Stimulated activated CD8-positive, alpha-beta memory T cell treated with anti-CD3 and anti-CD28 coated beads, Interleukin-4, amount 100 ng/mL, for 1 hour (primary cell): ENCODE data around the gene YPEL5.
"Not testable (repeated sequence)": the region's sequence is repeated elsewhere in the genome, so short reads cannot be mapped to it uniquely, and the experiment has no call there.

Experiments
- DNase-seq, 2 donors: peaks; one replicate each; pipeline ENCODE4 v3.0.0-alpha.2; 2020; ENCODE audit warnings: low read depth in 2 of 2, low spot score in 1 of 2

Gene YPEL5

DNA sequence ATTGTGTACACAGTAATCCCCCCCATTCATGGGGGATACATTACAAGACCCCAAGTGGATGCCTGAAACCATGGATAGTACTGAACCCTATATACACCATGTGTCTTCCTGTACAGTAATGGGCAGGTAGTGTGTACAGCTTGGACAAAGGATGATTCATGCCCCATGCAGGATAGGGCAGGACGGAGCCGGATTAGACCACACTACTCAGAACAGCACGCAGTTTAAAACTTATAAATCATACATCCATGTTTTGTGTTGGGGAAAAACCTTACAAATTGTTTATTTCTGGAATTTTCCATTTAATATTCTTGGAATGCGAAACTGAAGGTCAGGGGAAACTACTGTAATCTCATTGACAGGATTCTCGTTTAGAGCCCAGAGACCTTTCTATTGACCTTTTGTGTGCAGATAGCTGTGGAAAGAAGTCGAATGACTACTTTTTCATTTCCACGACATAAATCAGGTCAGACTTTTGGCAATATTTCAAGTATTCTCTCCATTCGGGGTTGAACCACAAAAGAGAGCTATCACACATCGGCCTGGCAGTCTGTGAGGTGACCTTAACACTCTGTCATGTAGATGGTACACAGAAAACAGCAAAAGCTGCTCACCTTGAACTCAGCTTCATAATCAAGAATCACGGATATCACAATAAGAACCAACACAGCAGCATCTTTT is 9.9 kb upstream of the YPEL5 start:
- DNase-seq: no peak

DNA sequence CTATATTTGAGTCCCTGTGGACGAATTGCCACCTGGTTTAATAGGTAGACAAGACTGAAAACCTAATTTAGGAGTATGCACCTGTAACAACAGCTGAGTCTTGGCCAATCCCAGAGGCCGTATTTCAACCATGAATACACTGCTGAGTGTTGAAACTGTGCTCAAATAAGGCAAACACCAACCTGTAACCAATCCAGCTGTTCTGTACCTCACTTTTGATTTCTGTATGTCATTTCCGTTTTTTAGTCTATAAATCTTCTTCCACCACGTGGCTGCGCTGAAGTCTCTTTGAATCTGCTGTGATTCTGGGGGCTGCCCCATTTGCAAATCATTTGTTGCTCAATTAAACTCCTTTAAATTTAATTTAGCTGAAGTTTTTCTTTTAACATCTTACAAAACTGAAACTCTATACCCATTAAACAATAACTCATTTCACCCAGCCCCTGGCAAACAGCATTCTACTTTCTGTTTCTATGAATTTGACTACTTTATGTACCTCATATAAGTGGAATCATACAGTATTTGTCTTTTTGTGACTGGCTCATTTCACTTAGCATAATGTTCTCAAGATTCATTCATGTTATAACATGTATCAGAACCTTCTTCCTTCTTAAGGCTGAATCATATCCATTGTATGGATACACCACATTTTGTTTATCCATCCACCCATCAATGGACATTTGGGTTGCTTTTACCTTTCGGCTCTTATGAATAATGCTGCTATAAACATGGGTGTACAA is 7.5 kb upstream of the YPEL5 start:
- no peak for DNase-seq

DNA sequence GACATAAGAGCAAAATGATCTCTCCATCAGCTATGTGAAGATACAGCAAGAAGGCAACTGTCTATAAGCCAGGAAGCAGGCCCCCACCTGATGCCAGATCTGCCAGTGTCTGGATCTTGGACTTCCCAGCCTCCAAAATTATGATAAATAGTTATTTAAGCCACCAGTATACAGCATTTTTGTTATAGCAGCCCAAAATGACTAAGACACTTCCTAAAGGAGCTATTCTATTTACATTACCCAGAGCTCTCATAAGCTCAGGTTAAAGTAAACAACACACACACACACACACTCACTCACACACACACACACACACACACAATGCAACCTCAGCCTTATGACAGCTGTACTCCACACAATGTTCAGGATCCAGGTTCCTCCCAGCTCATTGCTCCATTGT is 5.7 kb upstream of the YPEL5 start:
- DNase-seq: no peak

DNA sequence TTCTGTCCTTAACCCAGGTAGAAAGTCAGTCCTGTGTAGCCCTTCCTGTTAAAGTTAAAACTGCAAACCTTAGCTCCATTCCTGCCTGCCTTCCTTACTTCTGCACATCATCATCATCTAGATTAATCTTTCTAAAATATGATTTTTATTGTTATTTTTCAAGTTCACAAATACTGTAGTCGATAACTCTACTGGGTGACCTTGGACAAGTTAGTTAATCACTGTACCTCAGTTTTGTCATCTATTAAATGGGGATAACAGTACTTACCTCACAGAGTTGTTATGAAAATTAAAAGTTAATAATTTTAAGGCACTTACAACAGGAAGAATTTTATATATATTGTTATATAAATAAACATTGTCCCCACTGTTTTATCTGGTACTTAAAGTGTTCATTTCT is 2.5 kb upstream of the YPEL5 start:
- no peak for DNase-seq

DNA sequence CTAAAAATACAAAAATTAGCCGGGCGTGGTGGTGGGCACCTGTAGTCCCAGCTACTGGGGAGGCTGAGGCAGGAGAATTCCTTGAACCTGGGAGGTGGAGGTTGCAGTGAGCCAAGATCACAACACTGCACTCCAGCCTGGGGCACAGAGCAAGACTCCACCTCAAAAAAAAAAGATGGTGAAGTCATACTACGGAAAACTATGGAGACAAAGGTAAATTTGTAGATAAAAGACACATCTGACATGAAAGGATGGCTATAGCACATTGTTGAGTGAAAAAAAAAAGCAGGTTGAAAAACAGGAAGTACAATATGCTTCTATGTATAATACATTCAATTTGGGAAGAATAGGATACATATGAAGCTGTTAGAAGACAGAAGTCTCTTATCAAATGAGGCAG is 1.9 kb upstream of the YPEL5 start:
- DNase-seq: not testable (repeated sequence)

DNA sequence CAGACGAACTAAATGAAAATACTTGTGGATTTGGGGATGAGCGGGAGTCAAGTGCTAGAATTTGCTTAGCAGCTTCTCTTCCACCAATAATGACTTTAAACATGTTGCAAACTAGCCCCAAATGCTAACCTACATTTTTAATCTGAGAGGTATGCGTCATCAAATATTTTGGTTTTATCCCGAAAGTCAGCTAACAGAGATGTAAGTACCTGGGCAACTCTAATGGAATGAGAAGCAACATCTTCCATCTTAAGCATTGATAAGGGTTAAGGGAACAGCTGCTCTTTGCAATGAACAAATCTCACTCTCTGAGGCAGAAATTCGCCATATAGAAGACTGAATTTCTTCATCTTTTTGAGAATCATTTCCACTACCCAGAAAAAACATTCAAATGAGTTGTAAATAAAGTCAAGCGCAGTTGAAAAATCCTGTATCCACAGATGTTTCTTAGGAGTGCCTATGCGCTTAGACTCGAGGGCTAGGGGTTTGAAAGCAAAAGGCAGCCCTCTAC is 926 bp upstream of the YPEL5 start:
- DNase-seq: no peak

DNA sequence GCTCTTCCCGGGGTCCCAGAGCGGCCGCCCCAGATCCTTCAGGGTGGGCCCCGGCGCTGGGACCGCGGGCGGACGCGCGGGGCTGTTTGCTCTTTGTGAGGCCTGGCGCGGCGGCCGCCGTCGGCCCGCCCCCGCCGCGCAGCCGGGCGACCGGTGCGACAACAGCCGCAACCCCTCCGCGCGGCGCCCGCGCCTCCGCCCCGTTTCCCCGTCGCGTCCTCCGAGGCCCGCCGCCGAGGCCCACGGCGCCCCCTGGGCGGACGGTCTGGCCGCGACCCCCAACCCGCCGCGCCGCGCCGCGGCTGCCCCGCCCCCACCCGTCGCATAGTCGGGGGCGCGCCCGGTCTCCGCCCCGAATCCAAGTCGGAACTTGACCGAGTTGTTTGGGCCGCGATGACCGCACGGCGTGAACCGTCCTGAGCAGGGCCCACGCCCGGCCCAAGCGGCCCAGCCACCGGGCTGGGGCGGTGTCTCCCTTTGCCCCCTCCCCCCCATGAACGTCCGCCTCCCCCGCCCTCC is 448 bp downstream of the YPEL5 start:
- no peak for DNase-seq

DNA sequence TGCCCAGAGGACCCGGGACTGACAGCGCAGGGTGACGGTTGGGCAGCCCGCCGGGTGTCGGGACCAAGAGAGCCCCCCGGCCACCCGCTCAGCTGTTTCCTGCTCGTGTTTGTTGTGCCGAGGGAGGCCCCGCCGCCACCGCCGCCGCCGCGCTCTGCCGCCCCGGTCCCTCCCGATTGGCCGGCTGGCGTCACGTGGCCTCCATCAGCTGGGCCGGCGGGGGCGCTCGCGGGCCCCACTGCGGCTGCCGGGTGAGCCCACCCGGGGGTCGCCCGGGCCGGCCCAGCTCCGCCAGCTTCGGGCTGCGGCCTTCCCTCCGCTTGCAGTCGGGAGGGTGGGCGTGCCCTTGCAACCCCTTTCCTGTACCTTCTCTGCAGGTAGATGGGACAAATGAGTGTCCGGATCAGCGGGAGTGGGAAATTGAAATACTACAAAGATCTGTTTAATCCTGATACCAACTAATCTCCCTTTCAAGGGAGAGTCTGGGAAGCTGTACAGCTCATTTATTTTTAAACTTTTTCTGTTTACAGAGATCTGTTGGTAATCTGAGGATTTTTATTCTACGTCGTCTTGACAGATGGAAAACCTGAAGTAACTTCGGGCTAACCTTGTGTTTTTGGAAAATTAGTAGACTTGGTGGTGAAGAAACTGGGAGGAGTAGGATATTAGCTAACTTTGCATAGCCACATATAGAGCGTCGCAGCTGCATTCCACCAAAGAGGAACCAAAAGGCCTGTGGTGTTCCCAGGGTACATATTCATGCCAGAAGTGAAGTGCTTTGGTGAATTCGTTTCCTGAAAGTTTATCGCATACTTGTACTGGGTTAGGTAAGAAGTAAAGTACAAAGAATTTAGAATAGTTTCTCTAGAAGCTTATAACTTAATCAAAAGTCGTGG is 1.2 kb downstream of the YPEL5 start:
- peak; percentile 52 to 55 for DNase-seq

DNA sequence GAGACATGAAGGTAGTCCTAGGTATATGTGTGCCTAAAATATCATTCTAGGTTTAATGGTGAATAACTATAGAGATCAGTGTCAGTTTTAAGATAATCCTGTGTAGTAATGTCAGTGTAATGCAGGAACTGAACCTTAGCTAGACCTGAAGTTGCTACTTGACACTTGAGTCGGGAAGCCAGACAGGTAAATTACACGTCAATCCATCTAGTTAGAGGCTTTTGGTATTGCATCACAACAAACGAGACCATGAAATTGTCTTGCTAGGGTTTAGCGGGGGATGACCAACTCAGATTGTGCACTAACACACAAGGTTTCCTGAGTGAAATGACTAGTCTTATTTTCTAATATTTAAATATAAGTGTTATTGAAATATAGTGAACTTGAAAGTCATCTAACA is 2.0 kb downstream of the YPEL5 start:
- no peak for DNase-seq

DNA sequence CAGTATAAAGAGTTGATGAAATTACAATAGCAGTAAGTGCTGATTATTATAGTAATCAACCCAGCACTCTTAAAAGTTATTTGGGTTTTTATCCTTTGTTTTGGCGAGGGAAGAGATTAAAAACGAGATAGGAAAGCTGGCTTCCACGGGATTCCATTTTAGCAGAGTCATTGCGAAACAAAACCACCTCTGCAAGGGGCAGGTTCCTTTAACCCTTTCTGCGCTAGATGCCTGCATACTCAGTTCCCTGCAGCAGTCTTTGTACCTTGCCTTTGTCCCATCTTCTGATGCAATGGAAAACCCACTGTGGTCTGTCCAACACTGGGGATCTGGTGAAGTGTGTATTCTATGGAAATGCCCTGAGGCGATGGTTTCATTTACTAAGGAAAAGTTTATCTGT is 2.7 kb downstream of the YPEL5 start:
- DNase-seq: no peak

DNA sequence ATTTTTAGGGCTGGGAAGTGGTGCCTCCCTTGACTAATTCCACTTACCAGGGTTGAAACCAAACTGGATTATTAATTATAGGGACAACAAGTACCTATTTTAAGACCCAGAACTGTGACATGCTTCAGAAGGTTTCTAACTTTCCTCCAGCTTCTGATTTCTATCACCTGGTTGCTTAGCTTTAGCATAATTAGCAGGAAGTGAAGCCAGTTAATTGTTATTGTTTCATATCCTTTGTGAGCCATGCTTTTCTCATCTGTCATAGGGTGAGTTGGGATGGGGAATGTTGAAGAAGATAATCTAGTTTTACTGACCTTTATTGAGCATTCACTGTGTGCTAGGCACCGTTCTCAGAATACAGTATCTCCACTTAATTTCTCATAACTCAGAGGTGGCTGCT is 3.2 kb downstream of the YPEL5 start:
- DNase-seq: no peak

DNA sequence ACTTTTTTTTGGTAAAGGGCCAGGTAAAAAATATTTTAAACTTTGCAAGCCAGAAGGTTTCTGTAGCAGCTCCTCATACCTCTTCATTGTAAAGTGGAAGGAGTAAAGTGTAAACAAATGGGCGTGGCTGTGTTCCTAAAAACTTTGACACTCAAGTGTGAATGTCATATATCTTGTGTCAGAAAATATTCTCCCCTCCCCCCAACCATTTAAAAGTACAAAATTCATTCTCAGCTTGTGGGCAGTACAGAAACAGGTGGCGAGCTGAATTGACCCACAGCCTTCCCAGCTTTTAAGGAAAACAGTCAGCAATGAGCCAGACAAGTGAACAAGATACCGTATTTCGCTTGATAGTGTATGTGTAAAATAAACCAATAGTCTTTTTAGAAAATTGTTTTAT is 4.0 kb downstream of the YPEL5 start:
- DNase-seq: no peak

DNA sequence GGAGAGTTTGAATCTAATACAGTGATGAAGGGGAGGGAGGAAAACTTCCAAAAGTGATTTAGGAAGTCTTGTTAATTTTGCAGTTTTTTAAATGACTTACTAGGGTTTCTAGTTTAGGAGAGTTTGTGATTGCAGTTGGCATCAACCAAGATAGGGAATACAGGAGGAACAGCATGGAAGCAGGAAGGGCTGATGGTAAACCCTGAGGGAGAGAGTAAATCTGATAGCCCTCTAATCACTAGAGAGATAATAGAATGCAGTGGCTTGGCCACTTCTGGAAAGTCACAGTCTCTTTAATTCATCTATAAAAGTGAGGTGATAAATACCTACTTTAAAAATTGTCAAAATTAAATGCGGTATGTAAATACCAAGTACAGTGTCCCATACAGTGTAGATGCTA is 5.6 kb downstream of the YPEL5 start:
- DNase-seq: no peak

DNA sequence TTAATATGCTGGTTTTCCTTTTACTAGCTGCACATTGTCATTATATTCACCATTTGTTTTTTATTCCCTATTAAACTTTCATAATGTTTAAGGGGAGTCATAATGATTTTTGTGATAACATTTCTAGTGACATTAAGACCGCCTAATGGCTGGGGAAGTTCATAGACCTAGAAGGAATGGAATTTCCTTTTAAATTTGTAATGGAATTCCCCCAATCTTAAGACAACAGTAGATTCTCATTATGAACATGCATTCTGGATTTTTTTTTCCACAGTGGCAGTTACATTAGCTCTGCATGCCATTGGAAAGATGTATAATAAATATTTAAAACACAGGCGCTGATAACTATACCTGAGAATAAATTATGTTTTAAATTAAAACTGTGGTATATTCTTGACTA is 8.4 kb downstream of the YPEL5 start:
- no peak for DNase-seq

DNA sequence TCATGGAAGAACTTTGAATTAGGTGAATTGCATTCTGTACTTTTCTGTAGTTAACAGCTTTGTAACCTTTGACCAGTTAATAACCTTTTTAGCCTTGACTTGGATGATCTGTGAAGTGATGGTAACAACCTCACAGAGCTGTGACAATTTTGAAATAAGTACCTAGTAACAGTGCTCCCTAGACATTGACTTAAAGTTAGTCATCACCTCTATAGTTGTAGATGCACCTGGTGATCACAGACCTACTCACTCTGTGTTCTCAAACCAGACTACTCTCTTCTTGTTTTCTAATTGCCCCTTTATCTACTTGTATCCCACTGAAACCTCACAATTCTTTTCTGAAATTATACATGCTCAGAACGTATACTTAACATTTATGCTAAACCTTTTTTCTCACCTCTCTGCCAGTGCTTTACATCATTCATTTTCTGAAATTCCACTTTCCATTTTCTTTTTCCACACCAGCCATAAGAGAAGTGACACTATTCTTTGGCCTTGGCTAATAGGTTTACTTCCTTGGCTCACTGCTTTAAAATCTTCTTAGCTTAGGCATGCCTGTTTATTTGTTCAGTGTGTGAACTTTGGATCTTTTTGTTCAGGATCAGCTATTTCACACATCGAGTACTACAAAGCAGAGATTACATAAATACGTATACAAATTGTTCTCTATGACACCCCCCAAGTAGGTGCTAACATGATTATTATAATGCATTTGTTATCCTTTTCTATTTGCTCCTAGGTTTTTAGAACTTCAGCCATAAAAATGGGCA is 9.3 kb downstream of the YPEL5 start:
- no peak for DNase-seq

DNA sequence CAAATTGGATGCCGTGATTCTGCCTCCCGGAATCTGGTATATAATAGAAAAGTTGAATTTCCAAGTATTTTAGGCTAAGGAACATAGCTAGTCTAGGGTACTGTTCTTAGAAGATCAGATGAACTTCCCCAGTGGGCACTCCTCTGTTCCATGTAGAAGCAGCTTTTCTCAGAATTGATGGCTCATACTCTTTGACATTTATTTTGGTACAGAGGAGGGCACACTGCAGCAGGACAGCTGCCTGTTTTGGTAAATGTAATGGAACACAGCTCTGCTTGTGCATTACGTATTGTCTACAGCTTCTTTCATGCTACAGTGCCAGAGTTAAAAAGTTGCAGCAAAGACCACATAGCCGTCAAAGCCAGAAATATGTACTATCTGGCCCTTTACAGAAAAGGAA is 10.8 kb downstream of the YPEL5 start:
- DNase-seq: no peak

DNA sequence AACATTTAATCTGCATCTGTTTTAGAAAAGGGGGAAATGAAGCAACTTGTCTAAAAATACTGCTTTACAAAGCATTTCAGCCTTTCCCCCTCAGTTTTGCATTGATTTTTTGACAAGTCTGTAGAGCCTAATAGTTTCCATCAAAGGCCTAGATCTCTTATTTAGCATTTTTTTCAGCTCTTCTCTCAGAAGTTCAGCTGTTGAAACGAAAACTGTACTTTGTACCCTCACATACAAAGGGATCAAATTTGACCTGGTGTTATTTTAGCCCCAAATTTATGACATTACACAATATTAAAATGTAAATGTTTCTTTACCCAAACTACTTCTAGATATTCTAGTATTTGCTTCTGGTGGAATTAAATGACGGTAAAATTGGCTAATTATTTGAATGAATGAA is 13.0 kb downstream of the YPEL5 start:
- DNase-seq: no peak

DNA sequence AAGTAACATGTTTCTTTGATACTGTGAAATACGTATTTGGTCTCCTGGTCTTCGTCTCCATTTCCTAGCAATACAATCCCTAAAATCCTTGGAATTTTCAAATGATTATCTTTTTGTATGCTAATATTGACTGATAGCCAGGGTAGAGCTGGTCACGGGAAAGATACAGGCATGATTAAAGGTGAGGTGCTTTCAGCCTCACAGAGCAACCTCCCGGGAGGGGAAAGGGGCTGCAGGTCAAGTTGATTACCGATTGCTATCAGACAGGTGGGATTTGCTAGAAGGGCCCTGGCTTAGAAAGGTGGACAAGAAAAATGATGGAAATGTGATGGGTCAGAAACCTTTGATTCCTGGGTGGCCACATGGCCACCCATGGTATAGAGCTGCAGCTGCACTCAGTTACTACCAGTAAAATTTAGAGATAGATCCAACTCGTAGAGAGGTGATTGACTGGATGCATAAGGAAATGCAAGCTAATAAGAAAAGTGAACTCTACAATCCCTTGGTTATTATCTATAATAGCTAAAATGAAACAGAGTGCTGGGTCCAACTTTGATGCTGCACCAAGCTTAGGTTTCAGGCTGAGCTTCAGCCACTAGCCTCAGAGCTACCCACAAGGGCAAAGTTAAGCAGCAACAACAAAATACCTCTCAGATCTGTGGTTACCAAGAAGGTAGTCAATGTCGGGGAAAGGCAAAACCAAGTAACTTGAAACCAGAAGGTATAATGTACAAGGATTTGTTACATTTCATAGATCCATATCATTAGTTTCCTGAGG is 15.3 kb downstream of the YPEL5 start:
- no peak for DNase-seq

DNA sequence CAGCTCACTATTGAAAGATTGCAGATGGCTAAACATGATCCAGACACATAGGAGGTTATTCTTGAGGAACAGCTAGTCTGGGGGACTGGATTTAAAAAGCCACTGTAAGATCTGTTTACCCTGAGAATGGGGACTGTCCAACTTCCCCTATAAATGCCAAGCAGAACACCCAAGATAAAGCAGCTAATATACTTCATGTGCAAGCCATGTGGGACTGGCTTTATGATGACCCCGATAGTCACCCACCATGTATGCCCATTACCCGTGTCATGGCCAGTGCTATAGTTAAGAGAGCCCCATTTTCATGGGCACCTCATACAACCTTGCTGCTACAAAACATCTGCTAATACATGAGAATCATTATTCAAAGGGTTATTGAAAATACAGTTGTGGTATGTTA is 16.0 kb downstream of the YPEL5 start:
- no peak for DNase-seq
